CD14-positive monocyte (primary cell): ENCODE results near the gene KIT. TPM values are rescaled to one million over a fixed set of nuclear protein-coding genes. Genes with fewer than 3 reads are reported as not detected.

Experiments
- DNase-seq, 3 donors: peaks; one replicate each; pipeline ENCODE4 v3.0.0-alpha.2; 2011 to 2022
- H2AFZ ChIP-seq: 2 replicates; pipeline ENCODE4 v1.6.0; 2012; ENCODE audit warnings: mild to moderate bottlenecking, low read depth, low read length, inconsistent platforms; ENCODE audit not compliant: insufficient read depth, poor library complexity, severe bottlenecking
- H3K27ac ChIP-seq, 2 donors: 1 replicate in 1 of 2; 2 replicates in 1 of 2; pipeline ENCODE4 v1.5.1; 2012 to 2013; ENCODE audit warnings: low read length in 2 of 2, control low read depth in 1 of 2, inconsistent platforms in 1 of 2, low read depth in 1 of 2, mild to moderate bottlenecking in 1 of 2
- H3K27me3 ChIP-seq, 2 donors: one replicate each; pipeline versions ENCODE4 v1.6.0 to v1.6.1; 2011 to 2013; ENCODE audit warnings: low read length in 2 of 2; ENCODE audit not compliant: control insufficient read depth in 2 of 2, insufficient read depth in 2 of 2
- H3K36me3 ChIP-seq, 2 donors: replicated peaks in 1 of 2; 1 replicate in 1 of 2; 2 replicates in 1 of 2; pipeline versions ENCODE4 v1.5.1 to v1.6.1; 2012 to 2013; ENCODE audit warnings: low read length in 2 of 2, control low read depth in 1 of 2, inconsistent platforms in 1 of 2, mild to moderate bottlenecking in 1 of 2; ENCODE audit not compliant: insufficient read depth in 2 of 2, control insufficient read depth in 1 of 2
- H3K4me1 ChIP-seq, 2 donors: 1 replicate in 1 of 2; 2 replicates in 1 of 2; pipeline versions ENCODE4 v1.5.1 to v1.6.1; 2012 to 2013; ENCODE audit warnings: low read length in 2 of 2, control low read depth in 1 of 2, inconsistent platforms in 1 of 2, mild to moderate bottlenecking in 1 of 2, moderate library complexity in 1 of 2; ENCODE audit not compliant: insufficient read depth in 2 of 2, control insufficient read depth in 1 of 2
- H3K4me2 ChIP-seq: replicated peaks from 2 replicates; pipeline ENCODE3; 2012; ENCODE audit warnings: low read length, moderate library complexity, mild to moderate bottlenecking; ENCODE audit not compliant: poor library complexity, severe bottlenecking; ENCODE audit errors: extremely low read depth
- H3K4me3 ChIP-seq, 3 experiments: fragments of 200-600 bp in 1 of 3; sonication (generic) in 1 of 3; replicated peaks in 1 of 3; 1 replicate in 2 of 3; 2 replicates in 1 of 3; pipeline ENCODE4 v1.5.1; 2011 to 2013; ENCODE audit warnings: low read length in 3 of 3, mild to moderate bottlenecking in 3 of 3, control low read depth in 2 of 3, low read depth in 2 of 3, inconsistent platforms in 1 of 3, moderate library complexity in 1 of 3
- H3K79me2 ChIP-seq: 2 replicates; pipeline ENCODE4 v1.6.0; 2012; ENCODE audit warnings: mild to moderate bottlenecking, control low read depth, inconsistent platforms, low read length, moderate library complexity; ENCODE audit not compliant: insufficient read depth
- H3K9ac ChIP-seq: 2 replicates; pipeline ENCODE4 v1.6.0; 2017; ENCODE audit warnings: low read length, mild to moderate bottlenecking; ENCODE audit not compliant: insufficient read depth, poor library complexity, severe bottlenecking
- H3K9me3 ChIP-seq, 2 donors: replicated peaks in 1 of 2; 1 replicate in 1 of 2; 2 replicates in 1 of 2; pipeline versions ENCODE4 v1.5.1 to v1.6.1; 2012 to 2013; ENCODE audit warnings: low read length in 2 of 2, control low read depth in 1 of 2; ENCODE audit not compliant: control insufficient read depth in 1 of 2, insufficient read depth in 1 of 2
- H4K20me1 ChIP-seq: 2 replicates; pipeline ENCODE4 v1.6.0; 2012; ENCODE audit warnings: mild to moderate bottlenecking, low read length, control low read depth, moderate library complexity; ENCODE audit not compliant: insufficient read depth
- H3K27ac Mint-ChIP-seq, 7 donors: one replicate each; pipeline ENCODE4 v1.8.0; 2020; ENCODE audit warnings: mild to moderate bottlenecking in 7 of 7, mixed read lengths in 7 of 7, moderate library complexity in 6 of 7, inconsistent platforms in 2 of 7
- H3K27me3 Mint-ChIP-seq, 3 donors: one replicate each; pipeline ENCODE4 v1.8.0; 2021 to 2022; ENCODE audit warnings: low read depth in 3 of 3, mild to moderate bottlenecking in 3 of 3, mixed read lengths in 3 of 3, moderate library complexity in 3 of 3, inconsistent platforms in 1 of 3
- H3K36me3 Mint-ChIP-seq, 2 donors: one replicate each; pipeline ENCODE4 v1.8.0; 2020; ENCODE audit warnings: mixed read lengths in 2 of 2, inconsistent platforms in 1 of 2, mild to moderate bottlenecking in 1 of 2
- H3K4me1 Mint-ChIP-seq: one replicate; pipeline ENCODE4 v1.8.0; 2020; ENCODE audit warnings: mild to moderate bottlenecking, mixed read lengths
- H3K4me3 Mint-ChIP-seq, 2 donors: one replicate each; pipeline ENCODE4 v1.8.0; 2020; ENCODE audit warnings: mild to moderate bottlenecking in 2 of 2, mixed read lengths in 2 of 2, moderate library complexity in 1 of 2
- H3K9me3 Mint-ChIP-seq, 7 donors: one replicate each; pipeline ENCODE4 v1.8.0; 2020 to 2022; ENCODE audit warnings: mixed read lengths in 7 of 7, mild to moderate bottlenecking in 6 of 7, moderate library complexity in 6 of 7, inconsistent platforms in 2 of 7
- WGBS: methylation state at CpG from one replicate; pipeline ENCODE4 v1.1.5; 2013; ENCODE audit warnings: missing lambda C conversion rate; ENCODE audit not compliant: insufficient coverage; 5-methylcytosine and 5-hydroxymethylcytosine counted together
- intact Hi-C, 2 donors: fragments of 100-400 bp; cut with micrococcal nuclease; formaldehyde crosslinking; loops; one replicate each; pipeline versions ENCODE4 v1.15.0 to v1.15.1; 2023
- polyA plus RNA-seq, 3 donors: library from polyadenylated mRNA; depleted of rRNA in 1 of 3; unstranded in 2 of 3; stranded (reverse) in 1 of 3; fragments of 300-500 nt in 2 of 3; fragments of >200 nt in 1 of 3; fragmentation: Illumina TruSeq in 2 of 3; gene quantifications; 1 replicate in 2 of 3; 2 replicates in 1 of 3; pipeline ENCODE4 v1.2.3, GENCODE V29; 2012 to 2021
- TF ChIP-seq, protein P1 (sequence below): fragments of 200-600 bp; IDR thresholded peaks from one replicate; pipeline ENCODE4 v1.8.0; 2022; ENCODE audit warnings: antibody characterized with exemption, mild to moderate bottlenecking

The KIT gene
- polyA plus RNA-seq, 3 donors: not detected

GRCh38 chr4:54660591-54660990 lies 2.8 kb downstream of the KIT start:
- Histone ChIP-seq H3K9me3 (peaks cover 0 to 3% of the 10 kb centered on the region in 2 donors), H2AFZ (no peak overlapping the region), H3K4me3 (no peak overlapping the region), H4K20me1 (no peaks in the 10 kb centered on the region), H3K27me3 (peaks cover 25 to 41% of the 10 kb centered on the region in 2 donors), H3K36me3 (no peaks in the 10 kb centered on the region), H3K27ac (no peak overlapping the region), H3K9ac (no peak overlapping the region), H3K79me2 (peaks cover 13% of the 10 kb centered on the region), H3K4me2 (no peak overlapping the region), H3K4me1 (peaks cover 38 to 53% of the 10 kb centered on the region in 2 donors)
- no peak for DNase-seq
- TF ChIP-seq, protein P1, sequence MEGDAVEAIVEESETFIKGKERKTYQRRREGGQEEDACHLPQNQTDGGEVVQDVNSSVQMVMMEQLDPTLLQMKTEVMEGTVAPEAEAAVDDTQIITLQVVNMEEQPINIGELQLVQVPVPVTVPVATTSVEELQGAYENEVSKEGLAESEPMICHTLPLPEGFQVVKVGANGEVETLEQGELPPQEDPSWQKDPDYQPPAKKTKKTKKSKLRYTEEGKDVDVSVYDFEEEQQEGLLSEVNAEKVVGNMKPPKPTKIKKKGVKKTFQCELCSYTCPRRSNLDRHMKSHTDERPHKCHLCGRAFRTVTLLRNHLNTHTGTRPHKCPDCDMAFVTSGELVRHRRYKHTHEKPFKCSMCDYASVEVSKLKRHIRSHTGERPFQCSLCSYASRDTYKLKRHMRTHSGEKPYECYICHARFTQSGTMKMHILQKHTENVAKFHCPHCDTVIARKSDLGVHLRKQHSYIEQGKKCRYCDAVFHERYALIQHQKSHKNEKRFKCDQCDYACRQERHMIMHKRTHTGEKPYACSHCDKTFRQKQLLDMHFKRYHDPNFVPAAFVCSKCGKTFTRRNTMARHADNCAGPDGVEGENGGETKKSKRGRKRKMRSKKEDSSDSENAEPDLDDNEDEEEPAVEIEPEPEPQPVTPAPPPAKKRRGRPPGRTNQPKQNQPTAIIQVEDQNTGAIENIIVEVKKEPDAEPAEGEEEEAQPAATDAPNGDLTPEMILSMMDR: no peak
- 100% methylated on average over 2 of the region's 2 CpGs for WGBS
- Mint-ChIP-seq H3K27me3 (peaks cover 43 to 46% (median 44%) of the 10 kb centered on the region in 3 donors), H3K4me3 (no peak overlapping the region), H3K4me1 (peaks cover 57% of the 10 kb centered on the region), H3K36me3 (peaks cover 3 to 4% of the 10 kb centered on the region in 2 donors), H3K27ac (no peak overlapping the region), H3K9me3 (peaks cover 0 to 8% (median 2%) of the 10 kb centered on the region in 7 donors)
- intact Hi-C loops: no loop called here

DNA sequence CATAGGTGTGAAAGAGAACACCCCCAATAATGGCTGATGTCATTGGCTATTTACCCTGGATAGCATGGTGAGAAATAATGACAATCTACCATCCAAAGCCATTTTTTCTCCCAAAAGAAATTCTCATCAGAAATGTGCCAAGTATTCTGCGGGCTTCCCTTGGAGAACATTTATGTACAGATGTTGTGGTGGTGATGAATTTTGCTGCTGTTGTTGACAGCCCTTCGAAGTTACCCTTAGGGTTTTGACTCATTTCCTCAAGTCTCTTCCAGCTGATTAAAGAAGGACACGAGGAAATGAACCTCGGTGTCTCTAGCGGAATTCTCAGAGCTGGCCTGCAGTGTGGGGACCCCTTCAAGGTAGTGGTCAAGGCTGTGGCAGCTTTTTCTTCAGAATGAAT lies 3.4 kb downstream of the KIT start:
- Mint-ChIP-seq H3K4me1 (peaks cover 57% of the 10 kb centered on the region), H3K9me3 (peaks cover 0 to 8% (median 2%) of the 10 kb centered on the region in 7 donors), H3K4me3 (peak overlapping the region; percentile 14 to 31), H3K27ac (peak overlapping the region in 1 of 7 donors; percentile 16), H3K36me3 (peaks cover 3 to 4% of the 10 kb centered on the region in 2 donors), H3K27me3 (peaks cover 37 to 44% (median 39%) of the 10 kb centered on the region in 3 donors)
- no peak overlapping the region for H3K4me3 ChIP-seq
- intact Hi-C loops: no loop called here
- H3K9me3 ChIP-seq: peaks cover 0 to 3% of the 10 kb centered on the region in 2 donors
- no peak overlapping the region for H3K4me2 ChIP-seq
- H4K20me1 ChIP-seq: no peaks in the 10 kb centered on the region
- peak in 1 of 3 donors; percentile 21 for DNase-seq
- H2AFZ ChIP-seq: no peak overlapping the region
- peaks cover 38 to 53% of the 10 kb centered on the region in 2 donors for H3K4me1 ChIP-seq
- H3K27me3 ChIP-seq: peaks cover 24 to 37% of the 10 kb centered on the region in 2 donors
- peaks cover 13% of the 10 kb centered on the region for H3K79me2 ChIP-seq
- no peak overlapping the region for H3K27ac ChIP-seq
- H3K36me3 ChIP-seq: no peaks in the 10 kb centered on the region
- TF ChIP-seq, protein P1: no peak
- no peak overlapping the region for H3K9ac ChIP-seq
- 0% methylated on average over 3 of the region's 5 CpGs for WGBS
